ENCODE data around the gene PTPRS. TPM values are rescaled to one million over a fixed set of nuclear protein-coding genes. Genes with fewer than 3 reads are reported as not detected.

The PTPRS gene
- total and polyA plus RNA-seq, 4 donors, result 10.9 to 96.7 (median 46.4) TPM

DNA sequence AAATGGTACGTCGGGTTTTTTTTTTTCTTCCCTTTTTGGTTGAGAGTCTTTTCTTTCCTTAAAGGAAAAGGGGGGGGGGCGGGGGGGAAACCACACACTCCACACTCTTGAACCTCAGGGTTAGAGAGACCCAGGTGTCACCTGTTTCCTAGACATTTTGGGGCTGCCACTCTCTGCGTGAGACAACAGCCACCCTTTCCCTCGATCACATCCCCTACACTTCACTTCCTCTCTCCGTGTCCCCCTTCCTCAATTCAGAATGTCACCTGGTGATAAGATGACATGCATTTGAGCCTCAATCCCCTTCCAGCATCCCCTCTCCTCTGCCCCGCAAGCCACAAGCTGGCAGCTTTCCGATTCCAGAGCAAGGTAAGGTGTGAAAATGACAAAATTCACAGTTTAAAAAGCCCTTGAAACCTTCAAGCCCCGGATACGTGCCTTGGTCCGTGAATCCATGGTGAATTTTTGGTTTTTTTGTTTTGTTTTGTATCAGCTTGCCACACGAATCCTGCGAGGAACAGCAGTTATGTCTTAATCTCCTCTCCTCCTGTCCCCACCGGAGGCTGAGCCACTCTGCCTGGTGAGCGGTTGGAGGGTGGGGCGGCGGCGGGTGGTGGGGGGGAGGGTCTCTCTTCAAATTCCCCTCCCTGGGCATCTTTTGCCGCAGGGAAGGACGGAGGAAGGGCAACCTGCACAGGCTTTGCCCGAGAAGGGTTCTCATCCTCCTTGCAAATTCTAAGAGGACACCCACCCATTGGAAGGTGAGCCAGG, 4.2 kb downstream of the PTPRS start:
- 15 to 21% methylated on average over 21 of the region's 21 CpGs for WGBS, 2 donors
- H3K4me3 ChIP-seq, result no peak overlapping the region

DNA sequence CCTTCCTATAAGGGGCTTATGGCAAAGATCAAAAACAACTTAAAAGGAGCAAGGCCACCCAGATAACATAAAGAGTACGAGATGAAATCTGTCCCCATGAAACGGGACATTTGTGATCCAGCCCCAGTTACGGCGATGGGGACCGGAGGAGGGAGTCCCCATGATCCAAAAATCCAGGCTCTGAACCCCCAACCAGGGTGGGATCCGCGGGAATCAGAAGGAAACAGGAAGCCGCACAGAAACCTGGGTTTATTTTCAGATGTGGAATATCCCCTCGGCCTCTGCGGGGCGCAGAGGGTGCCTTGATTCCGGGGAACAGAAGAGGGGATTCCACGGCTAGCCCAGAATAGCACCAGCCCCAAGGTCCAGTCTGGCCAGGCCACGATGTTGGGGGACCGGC, 5.0 kb downstream of the PTPRS start:
- H3K9me3 ChIP-seq (ENCODE audit: control insufficient read depth in 4 of 4, insufficient read depth in 3 of 4, low read length in 3 of 4), result no peaks in the 10 kb centered on the region
- no peaks in the 10 kb centered on the region for H3K36me3 ChIP-seq (ENCODE audit: control insufficient read depth in 4 of 4, insufficient read depth in 4 of 4, low read length in 4 of 4)
- WGBS, 2 donors, result 54 to 62% methylated on average over 15 of the region's 15 CpGs
- H3K27me3 ChIP-seq (ENCODE audit: control insufficient read depth in 3 of 3, insufficient read depth in 3 of 3, low read length in 2 of 3), result peaks cover 11 to 35% (median 23%) of the 10 kb centered on the region in 3 donors
- peaks cover 2 to 9% (median 3%) of the 10 kb centered on the region in 5 donors for H3K4me1 ChIP-seq (ENCODE audit: control insufficient read depth in 5 of 5, insufficient read depth in 5 of 5, low read length in 5 of 5)
- no peak overlapping the region for H3K27ac ChIP-seq (ENCODE audit: low read depth in 1 of 2, low read length in 1 of 2)
- no peak overlapping the region for H3K4me3 ChIP-seq
- no peak for ATAC-seq (ENCODE audit: insufficient read depth, low FRiP score)
- TF ChIP-seq, protein P1, sequence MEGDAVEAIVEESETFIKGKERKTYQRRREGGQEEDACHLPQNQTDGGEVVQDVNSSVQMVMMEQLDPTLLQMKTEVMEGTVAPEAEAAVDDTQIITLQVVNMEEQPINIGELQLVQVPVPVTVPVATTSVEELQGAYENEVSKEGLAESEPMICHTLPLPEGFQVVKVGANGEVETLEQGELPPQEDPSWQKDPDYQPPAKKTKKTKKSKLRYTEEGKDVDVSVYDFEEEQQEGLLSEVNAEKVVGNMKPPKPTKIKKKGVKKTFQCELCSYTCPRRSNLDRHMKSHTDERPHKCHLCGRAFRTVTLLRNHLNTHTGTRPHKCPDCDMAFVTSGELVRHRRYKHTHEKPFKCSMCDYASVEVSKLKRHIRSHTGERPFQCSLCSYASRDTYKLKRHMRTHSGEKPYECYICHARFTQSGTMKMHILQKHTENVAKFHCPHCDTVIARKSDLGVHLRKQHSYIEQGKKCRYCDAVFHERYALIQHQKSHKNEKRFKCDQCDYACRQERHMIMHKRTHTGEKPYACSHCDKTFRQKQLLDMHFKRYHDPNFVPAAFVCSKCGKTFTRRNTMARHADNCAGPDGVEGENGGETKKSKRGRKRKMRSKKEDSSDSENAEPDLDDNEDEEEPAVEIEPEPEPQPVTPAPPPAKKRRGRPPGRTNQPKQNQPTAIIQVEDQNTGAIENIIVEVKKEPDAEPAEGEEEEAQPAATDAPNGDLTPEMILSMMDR (IDR thresholded peaks at IDR 0.05; ENCODE audit: control extremely low read depth, extremely low read depth), result no peak
- H3K9ac ChIP-seq (ENCODE audit: insufficient read depth in 1 of 2, low read length in 2 of 2), result no peak overlapping the region
- DNase-seq, result no peak

More for the DNA sequence above, 4.2 kb downstream of the PTPRS start:
- no peak for ATAC-seq (ENCODE audit: insufficient read depth, low FRiP score)
- Histone ChIP-seq H3K4me1 (ENCODE audit: control insufficient read depth in 5 of 5, insufficient read depth in 5 of 5, low read length in 5 of 5) (peaks cover 2 to 9% (median 4%) of the 10 kb centered on the region in 5 donors), H3K9me3 (ENCODE audit: control insufficient read depth in 4 of 4, insufficient read depth in 3 of 4, low read length in 3 of 4) (peaks cover 0 to 3% (median 0%) of the 10 kb centered on the region in 4 donors), H3K9ac (ENCODE audit: insufficient read depth in 1 of 2, low read length in 2 of 2) (no peak overlapping the region), H3K27me3 (ENCODE audit: control insufficient read depth in 3 of 3, insufficient read depth in 3 of 3, low read length in 2 of 3) (peaks cover 11 to 37% (median 23%) of the 10 kb centered on the region in 3 donors), H3K27ac (ENCODE audit: low read depth in 1 of 2, low read length in 1 of 2) (no peak overlapping the region), H3K36me3 (ENCODE audit: control insufficient read depth in 4 of 4, insufficient read depth in 4 of 4, low read length in 4 of 4) (no peaks in the 10 kb centered on the region)
- no peak for DNase-seq
- TF ChIP-seq, protein P1 (IDR thresholded peaks at IDR 0.05; ENCODE audit: control extremely low read depth, extremely low read depth), result no peak

DNA sequence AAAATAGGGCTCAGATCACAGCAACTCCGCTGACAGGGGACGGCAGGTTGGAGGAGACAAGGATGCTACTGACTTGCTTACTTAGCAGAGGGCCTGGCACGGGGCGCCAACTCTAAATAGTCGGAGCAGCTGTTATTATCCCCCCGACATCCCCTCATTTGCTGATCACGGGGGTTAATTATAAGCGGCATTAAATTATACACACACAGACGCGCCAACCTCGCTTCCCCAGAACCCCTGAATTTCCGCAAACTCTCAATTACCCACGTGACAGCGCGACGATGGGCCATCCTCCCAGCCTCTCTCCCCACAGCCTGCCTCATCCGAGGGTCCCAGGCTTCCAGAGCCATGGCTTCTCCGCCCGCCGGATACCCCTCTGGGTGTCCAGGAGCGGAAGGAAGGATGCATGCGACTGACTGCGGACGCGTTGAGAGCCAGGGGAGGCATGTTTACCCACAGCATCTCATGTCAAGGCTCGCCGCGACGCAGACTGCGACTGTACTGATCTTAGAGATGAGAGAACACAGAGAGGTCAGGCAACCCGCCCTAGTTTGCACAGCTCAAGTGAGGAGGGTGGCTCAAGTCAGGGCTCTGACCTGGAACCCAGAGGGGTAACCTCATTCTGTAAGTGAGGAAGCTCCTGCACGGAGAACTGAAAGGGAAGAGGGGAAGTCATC, 5.7 kb downstream of the PTPRS start:
- DNase-seq (no peak), ATAC-seq (ENCODE audit: insufficient read depth, low FRiP score) (no peak)
- peaks cover 1 to 9% (median 3%) of the 10 kb centered on the region in 5 donors for H3K4me1 ChIP-seq (ENCODE audit: control insufficient read depth in 5 of 5, insufficient read depth in 5 of 5, low read length in 5 of 5)
- no peaks in the 10 kb centered on the region for H3K9me3 ChIP-seq (ENCODE audit: control insufficient read depth in 4 of 4, insufficient read depth in 3 of 4, low read length in 3 of 4)
- H3K4me3 ChIP-seq, result no peak overlapping the region
- WGBS, 2 donors, result 84 to 88% methylated on average over 32 of the region's 32 CpGs
- no peak overlapping the region for H3K9ac ChIP-seq (ENCODE audit: insufficient read depth in 1 of 2, low read length in 2 of 2)
- TF ChIP-seq, protein P1 (IDR thresholded peaks at IDR 0.05; ENCODE audit: control extremely low read depth, extremely low read depth), result no peak
- H3K27me3 ChIP-seq (ENCODE audit: control insufficient read depth in 3 of 3, insufficient read depth in 3 of 3, low read length in 2 of 3), result peaks cover 11 to 35% (median 18%) of the 10 kb centered on the region in 3 donors
- H3K27ac ChIP-seq (ENCODE audit: low read depth in 1 of 2, low read length in 1 of 2), result no peak overlapping the region
- H3K36me3 ChIP-seq (ENCODE audit: control insufficient read depth in 4 of 4, insufficient read depth in 4 of 4, low read length in 4 of 4), result no peaks in the 10 kb centered on the region

Measured in lung (tissue), 12 donors.